OCI-LY3 (cell line): ENCODE measurements around the gene VIT.
A peak's percentile ranks its signal among the peaks of the same experiment; 100 is the strongest.

Experiments
- CTCF ChIP-seq: fragments of 200-600, 300-600 bp; sonication (generic); IDR thresholded peaks from 2 replicates; pipeline ENCODE4 v1.5.1; 2014; ENCODE audit warnings: antibody characterized with exemption, low read length, low read depth
- EZH2phosphoT487 ChIP-seq: fragments of 200-600 bp; shearing (Covaris generic); IDR thresholded peaks from 2 replicates; pipeline ENCODE4 v1.6.1; 2018; ENCODE audit warnings: antibody characterized with exemption, mixed run types, low read depth

- TF ChIP-seq CTCF (peak; percentile 71), EZH2phosphoT487 (no peak)
Measured at GRCh38 chr2:36770542-36771287, 74.2 kb downstream of the VIT start.
